ENCODE results near the gene FLT3.

GRCh38 chr13:28033894-28034655 lies 66.3 kb downstream of the FLT3 start:
- TF ChIP-seq CEBPB (IDR thresholded peaks at IDR 0.05) (no peak), NFIC (IDR thresholded peaks at IDR 0.05) (no peak), MAX (IDR thresholded peaks at IDR 0.05) (no peak)

Measured in Ishikawa (cell line).